ENCODE results near the gene RELB. TPM values are rescaled to one million over a fixed set of nuclear protein-coding genes. Genes with fewer than 3 reads are reported as not detected.
"Not testable (repeated sequence)": the region's sequence is repeated elsewhere in the genome, so short reads cannot be mapped to it uniquely, and the experiment has no call there.

RELB gene
- polyA plus RNA-seq, 1 experiment: 9.9 TPM

DNA sequence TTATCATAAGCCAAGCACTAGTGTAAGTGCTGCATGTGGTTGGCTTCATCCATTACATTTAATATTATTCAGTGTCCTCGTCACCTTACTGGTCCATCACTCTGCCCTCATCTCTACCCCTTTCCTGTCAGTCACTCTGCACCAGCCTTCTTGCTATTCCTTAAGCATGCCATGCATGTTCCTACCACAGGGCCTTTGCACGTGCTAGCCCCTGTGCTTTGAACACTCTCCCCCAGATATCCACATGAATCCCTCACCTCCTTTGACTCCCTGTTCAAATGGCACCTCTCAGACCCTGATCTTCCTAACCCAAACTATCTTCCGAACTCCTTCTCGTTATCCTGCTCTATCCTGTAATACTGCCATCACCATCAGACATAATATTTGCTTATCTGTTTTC lies 3.2 kb upstream of the RELB start:
- ChIA-PET CTCF (interaction anchor here (1.6 kb wide), 2 partner anchors 9 to 62 kb away, joined by 3 to 4 read pairs; no protein-coding TSS in a partner anchor), POLR2A (no interaction called here)
- no peak for DNase-seq (ENCODE audit: low read depth, low spot score)
- no peaks in the 10 kb centered on the region for H3K9me3 ChIP-seq (ENCODE audit: control insufficient read depth, insufficient read depth, low read length)
- no peak for TF ChIP-seq CTCF (IDR thresholded peaks at IDR 0.05; ENCODE audit: low read depth, low read length)
- H3K4me3 ChIP-seq (ENCODE audit: low read depth, low read length): no peak overlapping the region
- no peaks in the 10 kb centered on the region for H3K27me3 ChIP-seq (ENCODE audit: control insufficient read depth, insufficient read depth, low read length)
- no peak overlapping the region for H3K27ac ChIP-seq (ENCODE audit: low read depth, low read length)

DNA sequence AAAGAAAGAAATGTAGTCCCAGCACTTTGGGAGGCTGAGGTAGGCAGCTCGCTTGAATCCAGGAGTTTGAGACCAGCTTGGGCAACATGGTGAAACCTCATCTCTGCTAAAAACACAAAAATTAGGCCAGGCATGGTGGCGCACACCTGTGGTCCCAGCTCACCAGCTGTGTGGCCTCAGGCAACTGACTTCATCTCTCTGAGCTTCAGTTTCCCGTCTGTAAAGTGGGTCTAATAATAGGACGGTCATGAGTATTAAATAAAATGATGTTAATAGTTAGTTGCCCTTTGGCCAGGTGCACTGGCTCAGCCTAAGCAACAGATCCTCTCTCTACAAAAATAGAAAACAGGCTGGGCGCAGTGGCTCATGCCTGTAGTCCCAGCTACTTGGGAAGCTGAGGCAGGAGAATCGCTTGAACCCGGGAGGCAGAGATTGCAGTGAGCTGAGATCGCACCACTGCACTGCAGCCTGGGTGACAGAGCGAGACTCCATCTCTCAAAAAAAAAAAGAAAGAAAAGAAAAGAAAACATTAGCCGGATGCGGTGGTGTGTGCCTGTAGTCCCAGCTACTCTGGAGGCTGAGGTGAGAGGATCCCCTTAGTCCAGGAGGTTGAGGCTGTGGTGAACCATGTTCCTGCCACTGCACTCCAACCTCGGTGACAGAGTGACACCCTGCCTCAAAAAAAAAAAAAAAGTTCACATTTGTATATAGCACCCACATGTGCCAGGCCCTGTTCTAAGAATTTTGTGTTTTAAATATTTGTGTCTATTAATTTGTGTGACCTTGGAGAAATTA lies 1.9 kb upstream of the RELB start:
- POLR2A ChIA-PET; DNase-seq (ENCODE audit: low read depth, low spot score); H3K27ac ChIP-seq (ENCODE audit: low read depth, low read length); H3K9me3 ChIP-seq (ENCODE audit: control insufficient read depth, insufficient read depth, low read length); H3K4me3 ChIP-seq (ENCODE audit: low read depth, low read length); H3K27me3 ChIP-seq (ENCODE audit: control insufficient read depth, insufficient read depth, low read length): not testable (repeated sequence)
- CTCF ChIA-PET: interaction anchor here (0.7 to 1.1 kb wide), 2 partner anchors 10 to 153 kb away, joined by 3 to 7 read pairs; partner anchors contain the start of gene NECTIN2

DNA sequence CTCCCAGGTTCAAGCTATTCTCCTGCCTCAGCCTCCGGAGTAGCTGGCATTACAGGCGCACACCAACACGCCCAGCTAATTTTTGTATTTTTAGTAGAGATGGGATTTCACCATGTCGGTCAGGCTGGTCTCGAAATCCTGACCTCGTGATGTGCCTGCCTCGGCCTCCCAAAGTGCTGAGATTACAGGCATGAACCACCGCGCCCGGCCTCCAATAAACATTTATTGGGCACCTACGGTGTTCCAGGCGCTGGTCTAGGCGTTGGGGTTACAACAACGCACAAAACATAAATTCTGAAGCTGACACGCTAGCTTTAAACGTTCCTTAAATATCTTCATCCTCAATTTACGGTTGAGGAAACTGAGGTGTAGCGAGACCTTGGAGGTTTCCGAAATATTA lies 599 bp upstream of the RELB start:
- H3K9me3 ChIP-seq (ENCODE audit: control insufficient read depth, insufficient read depth, low read length); DNase-seq (ENCODE audit: low read depth, low spot score); H3K27me3 ChIP-seq (ENCODE audit: control insufficient read depth, insufficient read depth, low read length): not testable (repeated sequence)
- ChIA-PET CTCF (interaction anchor here (1.5 kb wide), 1 partner anchor 9 kb away, joined by 4 read pairs; no protein-coding TSS in a partner anchor), POLR2A (interaction anchor here (0.5 kb wide), 1 partner anchor 309 kb away, joined by 7 read pairs; no protein-coding TSS in a partner anchor)
- H3K4me3 ChIP-seq (ENCODE audit: low read depth, low read length): peak overlapping the region; percentile 53
- peak overlapping the region; percentile 70 for H3K27ac ChIP-seq (ENCODE audit: low read depth, low read length)

- ChIA-PET CTCF (interaction anchor here (0.6 to 1.3 kb wide), 2 partner anchors 13 to 56 kb away, joined by 3 read pairs; no protein-coding TSS in a partner anchor), POLR2A (no interaction called here)
- no peak for TF ChIP-seq CTCF (IDR thresholded peaks at IDR 0.05; ENCODE audit: low read depth, low read length)
- Histone ChIP-seq H3K4me3 (ENCODE audit: low read depth, low read length) (no peak overlapping the region), H3K9me3 (ENCODE audit: control insufficient read depth, insufficient read depth, low read length) (no peaks in the 10 kb centered on the region), H3K27ac (ENCODE audit: low read depth, low read length) (no peak overlapping the region), H3K27me3 (ENCODE audit: control insufficient read depth, insufficient read depth, low read length) (no peaks in the 10 kb centered on the region)
- no peak for DNase-seq (ENCODE audit: low read depth, low spot score)
Measured at GRCh38 chr19:45003485-45003884, 2.2 kb downstream of the RELB start.

DNA sequence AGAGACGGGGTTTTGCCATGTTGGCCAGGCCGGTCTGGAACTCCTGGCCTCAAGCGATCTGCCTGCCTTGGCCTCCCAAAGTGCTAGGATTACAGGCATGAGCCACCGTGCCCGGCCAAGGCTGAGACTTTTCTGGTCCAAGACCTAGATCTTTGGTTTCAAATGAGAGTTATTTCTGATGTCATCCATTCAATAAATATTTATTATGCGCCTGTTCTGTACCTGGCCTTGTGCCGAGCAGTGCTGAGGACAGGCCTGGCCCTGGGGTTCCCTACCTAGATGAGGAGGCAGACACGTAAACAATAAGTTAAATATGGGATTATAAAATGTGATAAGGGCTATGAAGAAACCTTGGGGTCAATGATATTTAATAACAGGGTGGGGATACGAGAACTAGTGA lies 4.5 kb downstream of the RELB start:
- Histone ChIP-seq H3K27me3 (ENCODE audit: control insufficient read depth, insufficient read depth, low read length) (no peaks in the 10 kb centered on the region), H3K9me3 (ENCODE audit: control insufficient read depth, insufficient read depth, low read length) (no peaks in the 10 kb centered on the region), H3K4me3 (ENCODE audit: low read depth, low read length) (no peak overlapping the region), H3K27ac (ENCODE audit: low read depth, low read length) (no peak overlapping the region)
- ChIA-PET CTCF (no interaction called here), POLR2A (no interaction called here)
- TF ChIP-seq CTCF (IDR thresholded peaks at IDR 0.05; ENCODE audit: low read depth, low read length): no peak
- DNase-seq (ENCODE audit: low read depth, low spot score): no peak

DNA sequence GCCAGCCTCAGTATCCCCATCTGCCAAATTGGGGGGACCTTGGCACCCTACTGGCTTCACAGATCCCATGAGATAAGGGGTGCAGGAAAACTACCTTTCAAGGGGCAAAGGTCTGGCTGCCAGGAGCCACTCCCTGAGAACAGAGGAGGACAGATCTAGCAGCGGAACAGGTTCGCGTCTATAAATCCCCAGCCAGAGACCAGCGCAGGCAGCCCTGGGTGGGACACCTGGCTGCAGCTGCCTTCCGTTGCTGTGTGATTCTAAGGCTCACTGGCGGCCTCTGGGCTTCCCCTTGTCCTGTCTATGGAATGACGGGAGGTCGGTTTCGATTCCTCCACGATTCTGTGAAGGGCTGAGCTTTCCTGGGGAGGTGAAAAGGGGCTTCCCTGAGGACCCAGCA lies 7.3 kb downstream of the RELB start:
- Histone ChIP-seq H3K4me3 (ENCODE audit: low read depth, low read length) (no peak overlapping the region), H3K27me3 (ENCODE audit: control insufficient read depth, insufficient read depth, low read length) (no peaks in the 10 kb centered on the region), H3K27ac (ENCODE audit: low read depth, low read length) (no peak overlapping the region), H3K9me3 (ENCODE audit: control insufficient read depth, insufficient read depth, low read length) (no peaks in the 10 kb centered on the region)
- ChIA-PET POLR2A (interaction anchor here (0.6 kb wide), 1 partner anchor 365 kb away, joined by 4 read pairs; no protein-coding TSS in a partner anchor), CTCF (no interaction called here)
- no peak for DNase-seq (ENCODE audit: low read depth, low spot score)
- TF ChIP-seq CTCF (IDR thresholded peaks at IDR 0.05; ENCODE audit: low read depth, low read length): no peak

All from AG04450 (cell line).